IMR-90 (cell line): ENCODE results near the gene CCM2. TPM values are rescaled to one million over a fixed set of nuclear protein-coding genes. Genes with fewer than 3 reads are reported as not detected.

Source experiments
- ATAC-seq: fragments of 200-7000 bp; cut with Tn5 transposase; 2 replicates; pipeline ENCODE4 v1.9.1; 2020; ENCODE audit warnings: low read depth, mild to moderate bottlenecking, moderate library complexity
- BruUV-seq: library from RNA; stranded (reverse); fragments of 400-500 nt; replicated peaks from 2 replicates; lab custom pipeline; 2021; lab: Mats Ljungman, UMichigan
- CTCF ChIA-PET: fragments of 300-600 bp; formaldehyde crosslinking; extraction: SDS; loops from one replicate; lab custom pipeline; 2021; ENCODE audit warnings: antibody characterized with exemption; lab: Yijun Ruan, JAX
- POLR2A ChIA-PET: fragments of 300-600 bp; sonication (Branson Sonifier 250); formaldehyde crosslinking; loops from one replicate; lab custom pipeline; 2022; ENCODE audit warnings: antibody characterized with exemption; ENCODE audit not compliant: unreplicated experiment; lab: Charles Lee
- DNase-seq: peaks from one replicate; pipeline ENCODE4 v3.0.0; 2013
- H2AFZ ChIP-seq: replicated peaks from 2 replicates; pipeline ENCODE3; 2013; ENCODE audit warnings: low read length, mild to moderate bottlenecking; ENCODE audit not compliant: poor library complexity
- H2AK5ac ChIP-seq: 2 replicates; pipeline ENCODE4 v1.6.1; 2013; ENCODE audit warnings: low read depth, low read length, inconsistent platforms
- H2AK9ac ChIP-seq: replicated peaks from 2 replicates; pipeline ENCODE3; 2013; ENCODE audit warnings: mild to moderate bottlenecking, low read depth, low read length, moderate library complexity; ENCODE audit not compliant: poor library complexity
- H2BK120ac ChIP-seq: 2 replicates; pipeline ENCODE4 v1.6.1; 2013; ENCODE audit warnings: low read depth, low read length, inconsistent platforms
- H2BK15ac ChIP-seq: 3 replicates; pipeline ENCODE4 v1.6.1; 2013; ENCODE audit warnings: low read depth, low read length, inconsistent platforms
- H2BK20ac ChIP-seq: 2 replicates; pipeline ENCODE4 v1.6.1; 2013; ENCODE audit warnings: low read depth, mild to moderate bottlenecking, inconsistent platforms, low read length, moderate library complexity
- H2BK5ac ChIP-seq: 2 replicates; pipeline ENCODE4 v1.6.1; 2013; ENCODE audit warnings: mild to moderate bottlenecking, low read depth, low read length, inconsistent platforms; ENCODE audit not compliant: poor library complexity, severe bottlenecking
- H3K14ac ChIP-seq: replicated peaks from 2 replicates; pipeline ENCODE4 v1.6.1; 2013; ENCODE audit warnings: low read depth, low read length, inconsistent platforms
- H3K18ac ChIP-seq: 2 replicates; pipeline ENCODE4 v1.6.1; 2013; ENCODE audit warnings: low read depth, low read length, control low read depth
- H3K23ac ChIP-seq: 2 replicates; pipeline ENCODE4 v1.6.1; 2013; ENCODE audit warnings: low read depth, low read length, inconsistent platforms
- H3K27ac ChIP-seq: 2 replicates; pipeline ENCODE4 v1.5.1; 2013; ENCODE audit warnings: mild to moderate bottlenecking, control low read depth, low read length; ENCODE audit not compliant: insufficient read depth
- H3K27me3 ChIP-seq: 2 replicates; pipeline ENCODE4 v1.6.1; 2013; ENCODE audit warnings: low read length; ENCODE audit not compliant: control insufficient read depth, insufficient read depth
- H3K36me3 ChIP-seq: 2 replicates; pipeline ENCODE4 v1.6.1; 2013; ENCODE audit warnings: low read length, mixed read lengths; ENCODE audit not compliant: control insufficient read depth, insufficient read depth
- H3K4ac ChIP-seq: 2 replicates; pipeline ENCODE4 v1.6.1; 2013; ENCODE audit warnings: low read depth, low read length, inconsistent platforms
- H3K4me1 ChIP-seq: 2 replicates; pipeline ENCODE4 v1.6.1; 2013; ENCODE audit warnings: low read length, mixed read lengths; ENCODE audit not compliant: control insufficient read depth, insufficient read depth
- H3K4me2 ChIP-seq: 2 replicates; pipeline ENCODE4 v1.6.1; 2013; ENCODE audit warnings: low read depth, mild to moderate bottlenecking, control low read depth, low read length, moderate library complexity
- H3K4me3 ChIP-seq: 2 replicates; pipeline ENCODE4 v1.5.1; 2013; ENCODE audit warnings: low read depth, mild to moderate bottlenecking, control low read depth, low read length, moderate library complexity; ENCODE audit not compliant: insufficient read depth
- H3K56ac ChIP-seq: 2 replicates; pipeline ENCODE4 v1.6.1; 2013; ENCODE audit warnings: low read length, inconsistent platforms; ENCODE audit not compliant: insufficient read depth; ENCODE audit errors: extremely low read depth
- H3K79me1 ChIP-seq, 2 experiments: 2 replicates each; pipeline ENCODE4 v1.6.1; 2013; ENCODE audit warnings: low read length in 2 of 2, inconsistent platforms in 1 of 2, low read depth in 1 of 2
- H3K9ac ChIP-seq: 2 replicates; pipeline ENCODE4 v1.6.1; 2013; ENCODE audit warnings: low read depth, low read length, control low read depth
- H3K9me1 ChIP-seq: 2 replicates; pipeline ENCODE4 v1.6.1; 2013; ENCODE audit warnings: low read length, inconsistent platforms; ENCODE audit not compliant: insufficient read depth
- H3K9me3 ChIP-seq: 2 replicates; pipeline ENCODE4 v1.6.1; 2013; ENCODE audit warnings: low read length; ENCODE audit not compliant: control insufficient read depth, insufficient read depth
- H4K20me1 ChIP-seq: 2 replicates; pipeline ENCODE4 v1.6.1; 2013; ENCODE audit warnings: low read length, inconsistent platforms; ENCODE audit not compliant: insufficient read depth
- H4K5ac ChIP-seq: 2 replicates; pipeline ENCODE4 v1.6.1; 2013; ENCODE audit warnings: mild to moderate bottlenecking, low read depth, low read length, control low read depth
- H4K8ac ChIP-seq, 2 experiments: 2 replicates each; pipeline ENCODE4 v1.6.1; 2013; ENCODE audit warnings: low read depth in 2 of 2, low read length in 2 of 2, control low read depth in 1 of 2, inconsistent platforms in 1 of 2
- H4K91ac ChIP-seq: 2 replicates; pipeline ENCODE4 v1.6.1; 2013; ENCODE audit warnings: low read depth, low read length, inconsistent platforms; ENCODE audit not compliant: insufficient read depth
- MAFK ChIP-seq: IDR thresholded peaks from 2 replicates; pipeline ENCODE4 v1.6.1; 2012; ENCODE audit warnings: low read depth, low read length, improper control_type of control experiment
- POLR2A ChIP-seq: IDR thresholded peaks from 2 replicates; pipeline ENCODE4 v1.6.1; 2012; ENCODE audit warnings: mild to moderate bottlenecking, low read depth, low read length
- WGBS, 2 experiments: methylation state at CpG; one replicate each; pipeline versions ENCODE4 v1.1.5 to v1.1.7; 2013; ENCODE audit warnings: missing lambda C conversion rate in 2 of 2; ENCODE audit not compliant: insufficient read length in 1 of 2; ENCODE audit errors: extremely low coverage in 2 of 2; 5-methylcytosine and 5-hydroxymethylcytosine counted together
- dilution Hi-C: fragments of 300-500 bp; cut with HindIII; formaldehyde crosslinking; loops from one replicate; pipeline ENCODE4 v1.14.3; 2018; ENCODE audit warnings: low sequenced_read_pairs; ENCODE audit not compliant: unreplicated experiment
- in situ Hi-C: fragments of 300-500 bp; cut with MboI; formaldehyde crosslinking; loops from 3 replicates; pipeline ENCODE4 v1.14.3; 2019; ENCODE audit warnings: low sequenced_read_pairs, inconsistent platforms, mixed read lengths
- intact Hi-C: fragments of 100-400 bp; cut with micrococcal nuclease; formaldehyde crosslinking; loops from 2 replicates; pipeline ENCODE4 v1.10.0; 2022
- polyA plus RNA-seq, 3 experiments: library from polyadenylated mRNA; depleted of rRNA; stranded (reverse); fragments of >200 nt; gene quantifications; 2 replicates each; pipeline ENCODE4 v1.2.3, GENCODE V29; 2012; ENCODE audit warnings: low replicate concordance in 1 of 3
- total RNA-seq: library from RNA; depleted of rRNA; stranded (reverse); fragments of >200 nt; gene quantifications from 2 replicates; pipeline ENCODE4 v1.2.3, GENCODE V29; 2012

The CCM2 gene
- total and polyA plus RNA-seq, 2 of the 4 experiments (the other 2 are of a cell fraction): 65.2 to 78.5 TPM

- H2AFZ ChIP-seq: no peak overlapping the region
- ATAC-seq: no peak
- peak overlapping the region; percentile 88 for H3K9ac ChIP-seq
- H4K8ac ChIP-seq: no peak overlapping the region; a peak in 1 of 4 replicates
- H3K4me1 ChIP-seq: peaks cover 11% of the 10 kb centered on the region
- in situ Hi-C loops: no loop called here
- H4K5ac ChIP-seq: no peak overlapping the region
- peak overlapping the region; percentile 32; the same call in 1 of the 2 replicates for H3K27ac ChIP-seq
- no peak overlapping the region for H2BK20ac ChIP-seq
- BruUV-seq: TSS peak; percentile 56
- dilution Hi-C loops: no loop called here
- H4K20me1 ChIP-seq: peaks cover 27% of the 10 kb centered on the region
- H2BK15ac ChIP-seq: no peak overlapping the region
- peak overlapping the region; percentile 86 for H3K4me2 ChIP-seq
- H3K23ac ChIP-seq: peak overlapping the region; percentile 46
- H3K4ac ChIP-seq: no peak overlapping the region
- H3K9me1 ChIP-seq: peaks cover 9% of the 10 kb centered on the region
- H3K18ac ChIP-seq: no peak overlapping the region
- H3K79me1 ChIP-seq: peaks cover 18 to 45% of the 10 kb centered on the region in 2 experiments
- 0 out of 2 replicates have a peak overlapping the region, but pooled peaks have one; percentile 5 for H3K14ac ChIP-seq
- no peaks in the 10 kb centered on the region for H3K9me3 ChIP-seq
- no peaks in the 10 kb centered on the region for H3K27me3 ChIP-seq
- no CpG with 5 or more reads among the region's 6 CpGs for WGBS, 2 experiments
- TF ChIP-seq POLR2A (peak; percentile 13; the same call in 1 of the 2 replicates), MAFK (no peak)
- CTCF ChIA-PET: no interaction called here
- H2AK5ac ChIP-seq: peak overlapping the region; percentile 48; the same call in 1 of the 2 replicates
- H2AK9ac ChIP-seq: no peak overlapping the region
- H4K91ac ChIP-seq: no peak overlapping the region
- intact Hi-C loops: no loop called here
- no peak for DNase-seq
- no peak overlapping the region for H2BK5ac ChIP-seq
- 0 out of 2 replicates have a peak overlapping the region, but pooled peaks have one; percentile 8 for H3K4me3 ChIP-seq
- POLR2A ChIA-PET: no interaction called here
- H3K36me3 ChIP-seq: peaks cover 29% of the 10 kb centered on the region
- H3K56ac ChIP-seq: peak overlapping the region; percentile 17; the same call in 1 of the 2 replicates
- no peak overlapping the region for H2BK120ac ChIP-seq
Measured at GRCh38 chr7:44985033-44985695, 14.8 kb upstream of the CCM2 start.
